Posterior vena cava (tissue), 2 donors: Measurements from ENCODE around the gene CAMK1D. TPM values are rescaled to one million over a fixed set of nuclear protein-coding genes. Genes with fewer than 3 reads are reported as not detected.

Experiments used
- DNase-seq: peaks from one replicate; pipeline ENCODE4 v3.0.0-alpha.2; 2020; ENCODE audit warnings: low spot score
- intact Hi-C, 2 donors: fragments of 100-400 bp; cut with DNase I; formaldehyde crosslinking; loops; one replicate each; pipeline versions ENCODE4 v1.14.1 to v1.14.2; 2022 to 2023
- total RNA-seq, 2 donors: library from RNA; stranded (reverse); fragmentation: NEBNext Ultra II Directional; extraction: Animal tissue kit (Norgen Biotek cat#: 25700); gene quantifications; one replicate each; pipeline ENCODE4 v1.2.1, GENCODE V29; 2021
- donor health status: DM: yes; HTN: yes; CAD: no.
- donor health status: DM: yes; HTN: yes; CAD: no.

Gene CAMK1D
- total RNA-seq, 2 donors from 2014 or later = 12.2 to 17.8 TPM

DNA sequence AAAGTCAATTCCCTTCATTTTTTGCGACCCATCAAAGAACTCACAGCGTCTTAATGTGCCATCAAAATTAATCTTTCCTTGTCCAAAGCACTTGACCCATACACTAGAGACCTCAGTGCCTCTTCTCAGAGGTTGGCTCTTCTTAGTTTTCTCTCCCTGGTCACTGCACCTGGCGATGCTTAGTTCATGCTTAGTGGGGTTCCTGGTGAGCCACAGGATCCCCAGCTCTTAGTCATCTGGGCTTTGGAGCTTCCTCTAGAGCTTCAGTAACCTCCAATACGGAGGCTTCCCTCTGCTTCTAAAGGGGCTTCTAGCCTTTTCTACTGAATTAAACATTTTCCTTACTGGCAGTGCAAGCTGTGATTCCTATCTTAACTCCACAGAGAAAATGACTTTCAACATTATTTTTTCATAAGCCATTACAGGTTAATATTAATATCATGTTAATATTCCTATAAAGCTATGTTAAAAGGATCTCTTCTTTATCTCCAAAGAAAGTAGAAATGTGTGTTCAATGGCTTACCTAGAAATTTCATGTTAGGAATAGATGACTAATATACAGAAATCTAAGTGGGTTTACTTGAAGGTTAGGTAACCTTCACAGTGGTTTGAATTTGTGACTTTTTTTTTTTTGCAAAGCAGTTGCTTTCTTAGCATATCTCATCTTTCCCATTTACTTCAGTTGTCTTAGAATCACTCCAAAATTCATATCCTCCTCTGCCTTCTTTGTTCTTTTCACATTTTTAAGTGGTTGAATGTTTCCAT, 295.2 kb downstream of the CAMK1D start:
- DNase-seq = no peak
- intact Hi-C loops = no loop called here

DNA sequence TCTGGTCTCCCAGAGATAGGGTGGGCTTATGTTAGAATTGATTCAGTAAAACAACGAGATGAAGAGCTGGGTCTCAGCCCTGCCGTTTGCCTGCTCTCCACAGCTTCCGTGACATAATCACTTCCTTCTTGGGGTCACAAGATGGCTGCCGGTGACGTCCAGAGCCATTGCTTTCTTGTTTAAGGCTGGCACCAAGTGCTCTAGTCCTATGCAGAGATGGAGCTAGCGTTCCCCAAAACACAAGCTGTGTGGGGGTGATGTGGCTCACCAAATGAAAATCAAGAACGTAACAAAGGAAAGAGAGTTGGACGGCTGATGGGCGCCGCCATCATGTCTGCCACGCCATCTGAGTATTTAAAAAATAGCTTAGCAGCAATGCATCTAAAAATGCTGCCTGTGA, 296.1 kb downstream of the CAMK1D start:
- intact Hi-C loops = no loop called here
- DNase-seq = no peak

DNA sequence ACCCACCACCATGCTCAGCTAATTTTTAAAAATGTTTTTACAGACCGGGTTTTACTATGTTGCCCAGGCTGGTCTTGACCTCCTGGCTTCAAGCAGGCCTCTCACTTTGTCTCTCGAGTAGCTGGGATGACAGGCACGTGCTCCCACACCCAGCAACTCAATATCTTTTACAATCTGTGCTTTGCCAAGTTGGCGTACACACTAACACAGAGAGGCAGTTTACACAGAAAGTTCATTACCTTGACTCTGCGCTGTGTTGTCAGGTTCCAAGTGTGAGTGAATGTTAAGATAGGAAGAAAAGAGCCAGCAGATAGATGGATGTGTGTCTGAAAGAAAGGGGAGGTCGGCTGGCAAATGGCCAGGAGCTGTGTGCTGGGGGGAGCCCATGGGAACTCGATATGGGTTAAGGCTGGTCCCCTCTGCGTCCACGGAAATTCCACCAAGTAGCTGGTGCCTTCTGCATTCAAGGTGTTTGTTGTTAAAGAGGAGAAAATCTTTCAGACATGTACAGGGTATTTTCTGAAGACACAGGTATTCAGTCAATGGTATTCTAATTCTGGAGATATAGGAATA, 299.8 kb downstream of the CAMK1D start:
- no peak for DNase-seq
- intact Hi-C loops = no loop called here

DNA sequence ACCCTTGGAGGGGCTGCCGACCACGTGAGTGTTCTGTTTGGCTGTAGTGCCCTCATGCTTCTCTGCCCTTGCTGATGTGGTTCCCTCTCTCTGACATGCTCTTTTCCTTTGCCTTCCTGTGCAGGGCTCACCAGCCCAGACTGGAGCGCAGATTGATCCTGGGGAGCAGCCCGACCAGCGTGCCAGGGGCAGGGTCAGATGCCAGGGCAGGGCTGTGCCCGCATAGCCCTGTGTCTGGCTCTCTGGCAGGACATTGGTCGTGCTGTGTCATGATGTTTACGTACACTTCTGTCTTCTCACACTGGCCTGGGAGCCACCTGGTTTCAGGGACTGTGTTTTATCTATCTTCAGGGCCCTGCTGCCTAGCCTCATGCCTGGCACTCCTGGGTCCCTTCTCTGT, 300.8 kb downstream of the CAMK1D start:
- intact Hi-C loops = no loop called here
- DNase-seq = no peak

DNA sequence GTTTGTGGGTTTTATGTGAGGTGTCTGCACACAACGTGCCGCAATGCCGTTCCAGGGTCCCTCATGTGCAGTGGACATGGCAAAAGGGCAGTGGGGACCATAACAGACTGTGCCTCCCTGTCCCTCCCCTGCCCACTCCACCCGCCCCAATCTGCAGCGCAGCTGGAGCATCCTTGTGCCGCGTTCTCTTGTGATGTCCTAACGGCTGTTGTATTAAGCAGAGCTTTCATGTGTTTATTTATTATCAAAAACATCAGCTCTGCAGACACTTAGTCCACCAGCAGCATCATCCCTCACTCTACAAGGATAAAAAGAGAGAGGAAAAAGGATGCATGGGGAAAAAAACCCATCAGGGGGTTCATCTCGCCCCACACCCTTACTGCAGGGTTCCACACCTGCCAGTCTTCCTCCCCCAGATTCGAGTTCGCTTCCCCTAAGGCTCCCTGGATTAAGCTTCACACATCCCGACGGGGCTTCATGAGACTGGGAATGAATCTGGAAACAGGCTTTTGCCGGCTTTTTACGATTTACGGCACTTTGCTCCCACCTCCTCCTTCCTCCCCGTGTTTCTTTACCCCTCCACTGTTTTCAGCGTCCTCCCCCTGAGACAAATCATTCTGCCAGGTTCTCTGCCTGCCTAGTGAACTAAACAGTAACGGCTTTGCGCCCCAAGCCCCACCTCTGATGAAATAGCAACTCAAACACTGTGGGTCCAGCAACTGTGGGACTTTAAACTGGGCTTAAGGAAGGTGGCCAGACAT, 301.4 kb downstream of the CAMK1D start:
- no peak for DNase-seq
- intact Hi-C loops = no loop called here

DNA sequence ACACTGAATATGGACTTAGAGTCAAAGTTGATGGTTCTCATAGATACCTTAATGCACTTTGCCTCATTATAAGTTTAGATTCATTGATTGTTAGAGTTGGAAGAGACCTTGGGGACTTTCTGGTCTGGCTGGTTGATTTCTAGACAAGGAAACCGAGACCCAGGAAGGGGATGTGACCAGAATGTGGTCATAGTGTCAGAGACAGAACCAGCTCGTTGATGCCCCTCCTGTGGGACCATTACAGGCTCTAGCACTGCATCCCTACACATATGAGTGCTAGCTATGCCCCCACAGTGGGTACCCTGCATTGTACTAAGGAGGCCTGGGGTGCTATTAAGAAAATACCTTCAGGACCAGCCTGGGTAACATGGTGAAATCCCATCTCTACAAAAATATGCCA, 306.6 kb downstream of the CAMK1D start:
- intact Hi-C loops = loop anchor here in 1 of 2 donors (5.0 kb wide), 1 partner anchor 394 kb away; no protein-coding TSS in a partner anchor
- DNase-seq = no peak

DNA sequence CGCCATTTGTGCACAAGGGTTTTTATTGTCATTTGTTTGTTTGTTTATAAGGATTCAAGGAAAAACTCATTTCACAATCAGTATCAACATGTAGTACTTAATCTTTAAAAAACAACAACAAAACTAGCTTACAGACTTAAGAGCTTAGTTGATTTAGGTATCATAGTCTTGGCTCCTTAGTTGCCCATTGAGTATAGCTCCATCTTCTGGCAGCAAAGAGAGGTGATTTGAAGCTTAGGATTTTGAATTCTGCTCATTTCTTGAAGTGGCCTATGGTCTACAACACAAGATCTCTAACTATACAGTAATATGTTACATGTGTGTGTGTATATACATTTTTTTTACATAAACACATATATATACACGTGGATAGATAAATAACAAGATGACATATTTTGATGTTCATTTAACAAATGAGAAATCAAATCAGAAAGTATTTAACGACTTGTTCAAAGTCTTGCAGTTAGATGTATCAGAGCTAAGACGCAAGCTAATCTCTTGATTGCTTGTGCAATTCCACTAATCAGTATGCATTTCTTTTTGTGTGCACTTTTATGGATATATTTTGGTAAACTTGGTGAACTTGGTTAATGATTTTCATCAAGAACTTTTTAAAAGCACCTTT, 307.3 kb downstream of the CAMK1D start:
- no peak for DNase-seq
- intact Hi-C loops = loop anchor here in 1 of 2 donors (5.0 kb wide), 1 partner anchor 394 kb away; no protein-coding TSS in a partner anchor

DNA sequence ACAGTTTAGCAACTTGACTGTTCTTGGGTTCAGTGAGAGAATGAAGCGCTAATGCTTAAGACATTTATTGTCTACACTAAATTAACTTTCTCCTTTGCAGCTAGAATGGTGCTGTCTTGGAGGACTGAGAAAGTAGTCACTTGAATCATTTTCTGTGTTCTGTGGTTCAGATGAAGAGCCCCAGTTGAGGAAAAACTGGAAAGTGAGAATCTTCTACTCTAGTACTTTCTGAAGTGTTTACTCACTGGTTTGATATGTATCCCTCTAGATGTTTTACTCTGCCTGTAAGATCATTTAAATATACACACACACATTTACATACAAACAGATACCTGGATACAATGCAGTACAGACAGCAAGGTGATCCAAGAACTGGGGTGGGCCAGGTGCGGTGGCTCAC, 308.1 kb downstream of the CAMK1D start:
- intact Hi-C loops = loop anchor here in 1 of 2 donors (5.0 kb wide), 1 partner anchor 395 kb away; no protein-coding TSS in a partner anchor
- no peak for DNase-seq

DNA sequence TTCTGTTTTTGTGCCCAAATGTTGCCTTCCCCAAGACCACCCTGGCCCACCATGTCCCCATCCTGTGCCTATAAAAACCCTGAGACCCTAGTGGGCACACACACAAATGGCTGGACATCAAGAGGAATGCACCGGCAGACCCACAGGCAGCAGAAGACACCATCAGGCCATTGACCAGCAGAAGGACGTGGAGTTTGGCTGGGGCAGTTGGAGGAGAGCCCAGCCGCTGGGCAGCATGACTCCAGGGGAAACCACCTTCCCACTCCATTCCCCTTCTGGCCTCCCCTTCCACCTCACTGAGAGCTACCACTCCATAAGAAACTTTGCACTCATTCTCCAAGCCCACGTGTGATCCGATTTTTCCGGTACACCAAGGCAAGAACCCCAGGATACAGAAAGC, 309.2 kb downstream of the CAMK1D start:
- intact Hi-C loops = loop anchor here in 1 of 2 donors (5.0 kb wide), 1 partner anchor 396 kb away; no protein-coding TSS in a partner anchor

DNA sequence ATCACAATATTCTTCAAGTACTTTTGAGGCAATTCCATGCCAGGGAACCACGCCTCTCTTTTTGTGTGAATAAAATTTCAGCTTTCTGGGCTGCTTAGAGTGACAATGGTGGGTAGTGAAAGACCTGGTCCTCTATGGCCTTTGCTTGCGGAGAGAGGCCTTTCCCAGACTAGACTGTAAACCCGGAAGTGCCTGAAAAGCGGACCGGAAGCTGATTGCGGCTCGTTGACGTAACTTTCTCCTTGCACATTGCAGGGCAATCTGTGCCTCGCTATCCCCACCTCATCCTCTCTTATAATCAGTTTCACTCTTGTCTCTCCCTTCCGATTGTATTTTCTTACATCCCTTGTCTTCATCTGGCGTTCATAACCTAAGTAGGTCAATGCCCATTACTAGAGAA, 310.4 kb downstream of the CAMK1D start:
- DNase-seq = no peak
- intact Hi-C loops = loop anchor here in 1 of 2 donors (5.0 kb wide), 1 partner anchor 397 kb away; no protein-coding TSS in a partner anchor

More for the DNA sequence above, 309.2 kb downstream of the CAMK1D start:
- no peak for DNase-seq

DNA sequence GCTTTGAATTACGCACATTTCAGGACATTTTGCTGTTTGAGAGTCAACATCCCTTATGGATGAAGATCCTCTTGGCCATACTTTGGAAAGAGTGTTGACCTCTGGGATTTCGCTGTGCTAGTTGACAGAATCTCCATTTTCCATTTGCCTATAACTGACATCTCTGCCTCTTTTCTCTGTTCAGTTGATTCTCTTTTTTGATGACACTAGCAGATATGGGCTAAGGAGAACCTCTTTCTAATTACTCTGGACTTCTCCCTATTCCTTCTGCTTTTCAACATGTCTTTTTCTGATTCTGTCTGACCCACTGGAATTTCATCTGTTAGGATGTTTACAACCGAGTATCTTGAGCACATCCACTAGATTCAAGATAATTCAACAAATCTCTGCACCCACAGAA, 311.5 kb downstream of the CAMK1D start:
- DNase-seq = no peak
- intact Hi-C loops = no loop called here

DNA sequence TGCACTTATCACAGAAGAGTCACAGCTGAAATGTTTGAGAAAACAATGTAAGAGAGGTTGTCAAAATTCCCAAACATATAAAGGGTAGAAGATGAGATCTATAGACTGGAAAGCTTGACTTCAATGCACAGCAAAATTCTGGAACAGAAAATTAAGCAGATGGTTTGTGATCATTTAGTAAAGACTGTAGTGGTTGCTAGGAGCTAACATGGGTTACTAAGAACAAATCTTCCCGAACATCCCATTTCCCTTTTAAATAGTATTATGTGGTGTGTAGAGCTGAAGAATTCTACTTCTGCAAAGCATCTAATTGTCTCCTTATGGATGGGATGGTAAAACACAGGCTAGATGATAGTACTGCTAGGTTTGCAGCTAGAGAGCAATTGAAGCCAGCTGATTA, 312.3 kb downstream of the CAMK1D start:
- no peak for DNase-seq
- intact Hi-C loops = no loop called here

DNA sequence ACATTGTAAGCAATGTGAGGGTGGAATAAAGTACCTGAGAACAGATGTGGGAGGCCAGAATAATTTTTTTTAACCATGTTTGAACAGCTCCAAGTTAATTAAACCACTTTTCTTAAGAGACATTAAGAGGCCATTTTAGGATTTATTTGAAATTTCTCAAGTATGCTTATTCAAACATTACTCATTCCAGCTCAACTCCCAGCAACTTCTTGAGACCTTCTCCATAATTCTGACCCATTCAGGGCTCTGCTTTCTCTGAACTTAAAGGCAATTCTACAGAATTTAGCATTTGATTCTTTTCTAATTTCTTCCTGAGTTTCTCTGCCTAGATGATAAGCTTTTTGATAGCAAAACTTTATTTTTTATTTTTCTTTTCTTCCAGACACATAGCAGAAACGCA, 314.5 kb downstream of the CAMK1D start:
- intact Hi-C loops = no loop called here
- DNase-seq = no peak

DNA sequence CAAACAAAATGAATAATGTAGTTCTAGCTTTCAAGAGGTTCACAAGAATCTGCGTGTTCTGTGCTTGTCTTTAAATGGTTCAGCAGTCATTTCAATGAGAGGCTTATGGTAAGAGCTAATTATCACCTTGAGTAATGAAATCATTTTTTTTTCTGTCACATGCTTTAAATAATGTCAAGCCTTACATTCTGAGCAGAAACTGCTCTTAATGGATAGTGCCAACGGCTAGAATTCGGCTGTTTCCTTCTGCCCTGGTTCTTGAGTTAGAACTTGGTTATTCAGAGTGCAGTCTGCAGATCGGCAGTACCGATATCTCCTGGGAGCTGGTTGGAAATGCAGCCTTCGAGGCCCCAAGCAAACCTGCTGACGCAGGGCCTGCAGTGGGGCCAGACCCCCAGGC, 316.2 kb downstream of the CAMK1D start:
- intact Hi-C loops = no loop called here

DNA sequence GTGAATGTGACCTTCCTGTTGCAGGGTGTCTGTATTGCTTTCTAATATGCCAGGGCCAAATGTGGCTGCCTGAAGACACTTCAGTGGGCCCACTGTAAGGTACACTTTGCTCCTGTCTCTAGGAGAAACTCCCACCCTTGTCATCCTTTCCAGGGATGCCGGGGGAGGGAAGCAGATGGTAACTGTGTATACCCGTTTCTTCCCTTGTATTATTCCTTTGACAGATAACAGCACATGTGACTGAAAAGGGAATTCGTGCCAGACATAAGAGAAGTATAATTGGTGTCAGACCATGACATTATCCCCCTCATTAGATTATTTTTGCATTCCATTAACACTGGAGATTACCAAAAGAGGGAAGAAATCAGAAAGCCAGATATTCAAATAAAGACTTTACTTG, 317.7 kb downstream of the CAMK1D start:
- DNase-seq = no peak
- intact Hi-C loops = no loop called here

More for the DNA sequence above, 316.2 kb downstream of the CAMK1D start:
- no peak for DNase-seq

DNA sequence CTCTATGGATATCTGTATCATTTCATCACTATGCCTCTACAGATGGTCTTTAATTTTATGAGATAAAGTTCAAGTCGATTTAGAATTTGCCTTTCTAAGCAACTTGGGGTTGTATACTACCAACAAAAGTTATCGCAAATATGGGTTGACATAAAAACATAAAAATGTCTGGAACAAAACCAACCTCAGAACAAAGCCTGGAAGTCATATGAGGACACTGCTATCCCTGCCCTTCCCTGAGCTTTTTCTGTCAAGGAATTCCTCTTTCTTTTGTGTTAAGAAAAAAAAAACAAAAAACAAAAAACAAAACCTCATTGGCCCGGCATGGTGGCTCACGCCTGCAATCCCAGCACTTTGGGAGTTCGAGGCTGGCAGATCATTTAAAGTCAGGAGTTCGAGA, 319.3 kb downstream of the CAMK1D start:
- intact Hi-C loops = no loop called here

DNA sequence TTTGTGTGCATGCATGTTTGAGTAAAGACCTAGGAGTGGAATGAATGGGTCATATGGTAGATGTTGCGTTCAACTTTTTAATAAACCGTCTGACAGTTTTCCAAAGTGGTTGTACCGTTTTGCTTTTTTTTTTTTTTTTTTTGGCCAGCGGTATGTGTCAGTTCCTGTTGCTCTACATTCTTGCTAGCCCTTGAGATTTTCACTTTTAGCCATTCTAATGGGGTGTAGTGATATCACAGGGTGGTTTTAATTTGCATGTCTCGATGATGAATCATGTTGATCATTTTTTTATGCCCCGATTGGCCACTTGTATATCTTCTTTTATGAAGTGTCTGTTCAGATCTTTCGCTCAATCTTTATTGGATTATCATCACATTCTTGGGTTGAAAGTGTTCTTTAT, 320.7 kb downstream of the CAMK1D start:
- intact Hi-C loops = no loop called here
- DNase-seq = no peak

More for the DNA sequence above, 319.3 kb downstream of the CAMK1D start:
- no peak for DNase-seq

DNA sequence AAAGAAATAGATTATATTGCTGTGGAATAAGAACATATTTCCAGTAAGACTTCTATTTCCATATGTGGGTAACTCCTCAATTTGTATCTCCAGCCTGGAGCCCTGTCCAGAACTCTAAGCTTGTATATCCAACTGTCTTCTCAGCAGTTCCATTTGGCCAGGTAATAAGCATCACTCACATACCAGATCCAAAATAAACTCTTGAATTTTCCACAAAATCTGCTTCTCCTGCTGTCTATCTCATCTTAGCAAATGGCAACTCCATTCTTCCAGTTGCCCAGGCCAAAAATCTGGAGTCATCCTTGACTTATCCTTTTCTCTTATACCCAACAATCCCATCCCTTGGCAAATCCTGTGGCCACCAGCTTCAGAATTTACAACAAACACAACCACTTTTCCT, 325.8 kb downstream of the CAMK1D start:
- intact Hi-C loops = no loop called here
- no peak for DNase-seq

DNA sequence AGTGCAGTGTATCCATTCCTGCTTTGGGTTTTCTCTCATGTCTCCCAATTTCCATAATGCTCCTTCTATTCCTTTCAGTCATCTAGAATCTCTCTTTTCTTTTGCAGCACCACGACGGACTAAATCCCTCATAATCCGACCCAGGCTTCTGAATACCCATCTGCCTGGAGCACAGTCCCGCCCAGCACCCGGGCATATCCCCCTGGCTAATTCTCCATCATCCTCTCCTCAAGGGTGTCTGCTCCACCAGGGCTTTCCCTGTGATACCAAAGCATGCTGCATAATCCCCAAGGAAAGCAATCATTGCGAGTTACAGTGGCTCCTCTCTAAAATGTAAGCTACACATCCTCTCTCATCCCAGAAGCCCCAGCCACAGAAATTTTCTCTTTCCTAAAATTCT, 330.3 kb downstream of the CAMK1D start:
- intact Hi-C loops = no loop called here
- DNase-seq = no peak

DNA sequence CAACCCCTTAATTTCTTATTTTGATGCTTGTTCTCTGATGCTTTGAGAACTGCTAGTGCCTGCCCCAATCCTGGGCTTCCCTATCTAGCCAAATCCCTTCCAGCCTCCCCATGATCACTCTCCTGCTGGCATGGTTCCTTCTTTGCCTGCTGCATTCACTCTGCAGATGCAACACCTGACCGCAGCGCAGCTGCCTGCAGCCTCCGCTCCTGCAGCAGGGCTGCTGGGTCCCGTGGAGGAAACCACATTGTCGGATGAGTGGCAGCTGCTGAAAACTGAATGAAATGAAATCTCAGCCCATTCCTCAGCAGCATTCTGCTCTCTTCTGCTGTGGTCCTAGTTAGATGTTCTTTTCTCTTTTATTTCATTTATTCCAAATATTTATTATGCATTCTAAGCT, 331.9 kb downstream of the CAMK1D start:
- no peak for DNase-seq
- intact Hi-C loops = no loop called here
